Measurements from ENCODE around the gene GMPPA.

The GMPPA gene

DNA sequence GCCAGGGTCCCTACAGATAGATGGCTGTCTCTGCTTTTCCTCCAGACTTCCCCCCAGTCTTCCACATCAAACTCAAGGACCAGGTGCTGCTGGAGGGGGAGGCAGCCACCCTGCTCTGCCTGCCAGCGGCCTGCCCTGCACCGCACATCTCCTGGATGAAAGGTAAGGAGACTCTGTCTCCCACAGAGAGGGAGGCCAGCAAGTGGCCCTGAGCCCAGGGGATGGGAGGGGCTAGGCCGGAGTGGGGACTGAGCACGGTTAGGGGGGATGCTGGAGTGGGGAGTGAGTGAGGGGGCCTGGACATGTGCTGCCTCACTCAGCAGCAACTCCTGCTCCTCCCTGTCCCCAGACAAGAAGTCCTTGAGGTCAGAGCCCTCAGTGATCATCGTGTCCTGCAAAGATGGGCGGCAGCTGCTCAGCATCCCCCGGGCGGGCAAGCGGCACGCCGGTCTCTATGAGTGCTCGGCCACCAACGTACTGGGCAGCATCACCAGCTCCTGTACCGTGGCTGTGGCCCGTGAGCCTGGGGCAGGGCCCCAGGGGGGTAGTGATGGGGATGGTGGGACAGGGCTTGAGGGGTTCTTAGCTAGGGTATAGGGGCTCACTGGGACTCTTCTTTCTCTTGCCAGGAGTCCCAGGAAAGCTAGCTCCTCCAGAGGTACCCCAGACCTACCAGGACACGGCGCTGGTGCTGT lies 10.4 kb upstream of the GMPPA start:
- Histone ChIP-seq H3K9me3 (ENCODE audit: control insufficient read depth, low read length) (no peaks in the 10 kb centered on the region), H3K4me3 (ENCODE audit: extremely low read depth, insufficient read depth, low read length, poor library complexity, severe bottlenecking) (no peak overlapping the region), H3K4me1 (ENCODE audit: control insufficient read depth, insufficient read depth, low read length, poor library complexity, severe bottlenecking) (peaks cover 14% of the 10 kb centered on the region), H3K36me3 (ENCODE audit: control insufficient read depth, insufficient read depth, low read length) (no peaks in the 10 kb centered on the region), H3K27ac (ENCODE audit: low read depth, low read length, severe bottlenecking) (no peak overlapping the region)
- WGBS, 2 experiments (ENCODE audit: insufficient coverage in 2 of 2): 82 to 95% methylated on average over 2 to 13 of the region's 17 CpGs

DNA sequence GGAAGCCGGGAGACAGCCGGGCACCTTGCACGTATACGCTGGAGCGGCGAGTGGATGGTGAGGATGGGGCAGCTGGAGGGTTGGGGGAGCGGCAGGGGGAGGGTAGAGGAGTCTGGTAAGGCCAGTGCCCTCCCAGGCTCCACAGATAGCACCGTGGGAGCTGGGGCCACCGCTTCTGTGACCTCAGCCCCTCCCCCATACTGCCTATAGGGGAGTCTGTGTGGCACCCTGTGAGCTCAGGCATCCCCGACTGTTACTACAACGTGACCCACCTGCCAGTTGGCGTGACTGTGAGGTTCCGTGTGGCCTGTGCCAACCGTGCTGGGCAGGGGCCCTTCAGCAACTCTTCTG lies 9.9 kb upstream of the GMPPA start:
- Histone ChIP-seq H3K4me3 (ENCODE audit: extremely low read depth, insufficient read depth, low read length, poor library complexity, severe bottlenecking) (no peak overlapping the region), H3K9me3 (ENCODE audit: control insufficient read depth, low read length) (no peaks in the 10 kb centered on the region), H3K27ac (ENCODE audit: low read depth, low read length, severe bottlenecking) (no peak overlapping the region), H3K4me1 (ENCODE audit: control insufficient read depth, insufficient read depth, low read length, poor library complexity, severe bottlenecking) (peaks cover 14% of the 10 kb centered on the region), H3K36me3 (ENCODE audit: control insufficient read depth, insufficient read depth, low read length) (no peaks in the 10 kb centered on the region)
- WGBS, 2 experiments (ENCODE audit: insufficient coverage in 2 of 2): 94 to 95% methylated on average over 6 to 7 of the region's 14 CpGs

DNA sequence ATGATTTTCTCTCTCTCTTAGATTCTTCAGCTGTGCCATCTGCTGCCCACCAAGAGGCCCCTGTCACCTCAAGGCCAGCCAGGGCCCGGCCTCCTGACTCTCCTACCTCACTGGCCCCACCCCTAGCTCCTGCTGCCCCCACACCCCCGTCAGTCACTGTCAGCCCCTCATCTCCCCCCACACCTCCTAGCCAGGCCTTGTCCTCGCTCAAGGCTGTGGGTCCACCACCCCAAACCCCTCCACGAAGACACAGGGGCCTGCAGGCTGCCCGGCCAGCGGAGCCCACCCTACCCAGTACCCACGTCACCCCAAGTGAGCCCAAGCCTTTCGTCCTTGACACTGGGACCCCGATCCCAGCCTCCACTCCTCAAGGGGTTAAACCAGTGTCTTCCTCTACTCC lies 9.4 kb upstream of the GMPPA start:
- no peaks in the 10 kb centered on the region for H3K9me3 ChIP-seq (ENCODE audit: control insufficient read depth, low read length)
- 86 to 93% methylated on average over 7 of the region's 9 CpGs for WGBS, 2 experiments (ENCODE audit: insufficient coverage in 2 of 2)
- H3K4me3 ChIP-seq (ENCODE audit: extremely low read depth, insufficient read depth, low read length, poor library complexity, severe bottlenecking): no peak overlapping the region
- H3K4me1 ChIP-seq (ENCODE audit: control insufficient read depth, insufficient read depth, low read length, poor library complexity, severe bottlenecking): peaks cover 9% of the 10 kb centered on the region
- H3K27ac ChIP-seq (ENCODE audit: low read depth, low read length, severe bottlenecking): no peak overlapping the region
- no peaks in the 10 kb centered on the region for H3K36me3 ChIP-seq (ENCODE audit: control insufficient read depth, insufficient read depth, low read length)

DNA sequence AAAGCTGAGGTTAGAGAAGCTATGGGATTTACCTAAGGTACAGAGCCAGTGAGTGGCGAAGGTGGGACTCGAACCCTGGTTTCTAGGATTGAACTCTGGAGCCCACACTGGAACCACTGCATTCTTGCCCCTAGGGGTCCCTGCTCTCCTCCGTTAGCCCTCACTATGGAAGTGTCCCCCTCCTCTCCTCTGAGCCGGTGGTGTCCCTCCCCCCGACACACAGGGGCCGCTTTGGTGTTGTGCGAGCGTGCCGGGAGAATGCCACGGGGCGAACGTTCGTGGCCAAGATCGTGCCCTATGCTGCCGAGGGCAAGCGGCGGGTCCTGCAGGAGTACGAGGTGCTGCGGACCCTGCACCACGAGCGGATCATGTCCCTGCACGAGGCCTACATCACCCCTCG lies 8.5 kb upstream of the GMPPA start:
- Histone ChIP-seq H3K9me3 (ENCODE audit: control insufficient read depth, low read length) (no peaks in the 10 kb centered on the region), H3K36me3 (ENCODE audit: control insufficient read depth, insufficient read depth, low read length) (no peaks in the 10 kb centered on the region), H3K27ac (ENCODE audit: low read depth, low read length, severe bottlenecking) (no peak overlapping the region), H3K4me3 (ENCODE audit: extremely low read depth, insufficient read depth, low read length, poor library complexity, severe bottlenecking) (no peak overlapping the region), H3K4me1 (ENCODE audit: control insufficient read depth, insufficient read depth, low read length, poor library complexity, severe bottlenecking) (peaks cover 4% of the 10 kb centered on the region)
- WGBS, 2 experiments (ENCODE audit: insufficient coverage in 2 of 2): 92 to 94% methylated on average over 22 to 23 of the region's 23 CpGs

DNA sequence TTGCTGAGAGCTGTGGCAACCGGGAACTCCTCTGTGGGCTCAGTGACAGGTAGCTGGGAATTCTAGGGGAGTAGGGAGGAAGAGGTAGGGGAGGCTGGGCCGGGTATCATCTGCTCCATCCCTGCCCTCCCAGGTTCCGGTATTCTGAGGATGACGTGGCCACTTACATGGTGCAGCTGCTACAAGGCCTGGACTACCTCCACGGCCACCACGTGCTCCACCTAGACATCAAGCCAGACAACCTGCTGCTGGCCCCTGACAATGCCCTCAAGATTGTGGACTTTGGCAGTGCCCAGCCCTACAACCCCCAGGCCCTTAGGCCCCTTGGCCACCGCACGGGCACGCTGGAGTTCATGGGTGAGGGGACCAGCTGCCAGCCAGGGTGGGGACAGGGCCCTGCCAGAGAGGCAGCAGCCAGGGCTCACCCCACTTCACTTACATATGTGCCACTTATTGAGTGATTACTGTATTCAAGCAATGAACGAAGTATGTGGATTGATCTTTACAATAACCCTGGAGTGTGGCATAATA lies 8.0 kb upstream of the GMPPA start:
- 89 to 94% methylated on average over 6 to 9 of the region's 10 CpGs for WGBS, 2 experiments (ENCODE audit: insufficient coverage in 2 of 2)
- H3K36me3 ChIP-seq (ENCODE audit: control insufficient read depth, insufficient read depth, low read length): no peaks in the 10 kb centered on the region
- H3K9me3 ChIP-seq (ENCODE audit: control insufficient read depth, low read length): no peaks in the 10 kb centered on the region
- H3K4me3 ChIP-seq (ENCODE audit: extremely low read depth, insufficient read depth, low read length, poor library complexity, severe bottlenecking): no peak overlapping the region
- no peak overlapping the region for H3K27ac ChIP-seq (ENCODE audit: low read depth, low read length, severe bottlenecking)
- H3K4me1 ChIP-seq (ENCODE audit: control insufficient read depth, insufficient read depth, low read length, poor library complexity, severe bottlenecking): peaks cover 4% of the 10 kb centered on the region

- Histone ChIP-seq H3K9me3 (ENCODE audit: control insufficient read depth, low read length) (no peaks in the 10 kb centered on the region), H3K4me3 (ENCODE audit: extremely low read depth, insufficient read depth, low read length, poor library complexity, severe bottlenecking) (no peak overlapping the region), H3K4me1 (ENCODE audit: control insufficient read depth, insufficient read depth, low read length, poor library complexity, severe bottlenecking) (peaks cover 4% of the 10 kb centered on the region), H3K36me3 (ENCODE audit: control insufficient read depth, insufficient read depth, low read length) (no peaks in the 10 kb centered on the region), H3K27ac (ENCODE audit: low read depth, low read length, severe bottlenecking) (no peak overlapping the region)
- 89 to 94% methylated on average over 10 to 12 of the region's 14 CpGs for WGBS, 2 experiments (ENCODE audit: insufficient coverage in 2 of 2)
Observed at GRCh38 chr2:219491278-219491963, 7.3 kb upstream of the GMPPA start.

DNA sequence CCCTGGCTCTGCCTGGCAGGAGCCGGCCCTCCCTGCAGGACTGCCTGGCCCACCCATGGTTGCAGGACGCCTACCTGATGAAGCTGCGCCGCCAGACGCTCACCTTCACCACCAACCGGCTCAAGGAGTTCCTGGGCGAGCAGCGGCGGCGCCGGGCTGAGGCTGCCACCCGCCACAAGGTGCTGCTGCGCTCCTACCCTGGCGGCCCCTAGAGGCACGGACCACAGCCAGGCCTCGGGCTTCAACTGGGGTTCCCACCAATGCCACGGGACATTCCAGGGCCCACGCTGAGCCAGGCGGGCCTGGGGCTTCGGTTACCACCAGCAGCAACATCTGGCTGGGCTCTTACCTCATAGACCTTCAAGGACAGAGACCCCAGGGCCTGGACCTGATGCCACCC lies 6.1 kb upstream of the GMPPA start:
- WGBS, 2 experiments (ENCODE audit: insufficient coverage in 2 of 2): 65 to 70% methylated on average over 16 to 17 of the region's 20 CpGs
- Histone ChIP-seq H3K4me1 (ENCODE audit: control insufficient read depth, insufficient read depth, low read length, poor library complexity, severe bottlenecking) (peaks cover 12% of the 10 kb centered on the region), H3K27ac (ENCODE audit: low read depth, low read length, severe bottlenecking) (no peak overlapping the region), H3K36me3 (ENCODE audit: control insufficient read depth, insufficient read depth, low read length) (no peaks in the 10 kb centered on the region), H3K9me3 (ENCODE audit: control insufficient read depth, low read length) (no peaks in the 10 kb centered on the region), H3K4me3 (ENCODE audit: extremely low read depth, insufficient read depth, low read length, poor library complexity, severe bottlenecking) (no peak overlapping the region)

GRCh38 chr2:219493086-219493485 lies 5.6 kb upstream of the GMPPA start:
- H3K36me3 ChIP-seq (ENCODE audit: control insufficient read depth, insufficient read depth, low read length): no peaks in the 10 kb centered on the region
- no peaks in the 10 kb centered on the region for H3K9me3 ChIP-seq (ENCODE audit: control insufficient read depth, low read length)
- 94 to 96% methylated on average over 2 to 4 of the region's 5 CpGs for WGBS, 2 experiments (ENCODE audit: insufficient coverage in 2 of 2)
- peaks cover 12% of the 10 kb centered on the region for H3K4me1 ChIP-seq (ENCODE audit: control insufficient read depth, insufficient read depth, low read length, poor library complexity, severe bottlenecking)
- H3K27ac ChIP-seq (ENCODE audit: low read depth, low read length, severe bottlenecking): no peak overlapping the region
- no peak overlapping the region for H3K4me3 ChIP-seq (ENCODE audit: extremely low read depth, insufficient read depth, low read length, poor library complexity, severe bottlenecking)

- Histone ChIP-seq H3K4me1 (ENCODE audit: control insufficient read depth, insufficient read depth, low read length, poor library complexity, severe bottlenecking) (peaks cover 16% of the 10 kb centered on the region), H3K27ac (ENCODE audit: low read depth, low read length, severe bottlenecking) (no peak overlapping the region), H3K36me3 (ENCODE audit: control insufficient read depth, insufficient read depth, low read length) (no peaks in the 10 kb centered on the region), H3K9me3 (ENCODE audit: control insufficient read depth, low read length) (no peaks in the 10 kb centered on the region), H3K4me3 (ENCODE audit: extremely low read depth, insufficient read depth, low read length, poor library complexity, severe bottlenecking) (no peak overlapping the region)
- 38 to 57% methylated on average over 5 to 7 of the region's 10 CpGs for WGBS, 2 experiments (ENCODE audit: insufficient coverage in 2 of 2)
Observed at GRCh38 chr2:219494952-219495530, 3.6 kb upstream of the GMPPA start.

DNA sequence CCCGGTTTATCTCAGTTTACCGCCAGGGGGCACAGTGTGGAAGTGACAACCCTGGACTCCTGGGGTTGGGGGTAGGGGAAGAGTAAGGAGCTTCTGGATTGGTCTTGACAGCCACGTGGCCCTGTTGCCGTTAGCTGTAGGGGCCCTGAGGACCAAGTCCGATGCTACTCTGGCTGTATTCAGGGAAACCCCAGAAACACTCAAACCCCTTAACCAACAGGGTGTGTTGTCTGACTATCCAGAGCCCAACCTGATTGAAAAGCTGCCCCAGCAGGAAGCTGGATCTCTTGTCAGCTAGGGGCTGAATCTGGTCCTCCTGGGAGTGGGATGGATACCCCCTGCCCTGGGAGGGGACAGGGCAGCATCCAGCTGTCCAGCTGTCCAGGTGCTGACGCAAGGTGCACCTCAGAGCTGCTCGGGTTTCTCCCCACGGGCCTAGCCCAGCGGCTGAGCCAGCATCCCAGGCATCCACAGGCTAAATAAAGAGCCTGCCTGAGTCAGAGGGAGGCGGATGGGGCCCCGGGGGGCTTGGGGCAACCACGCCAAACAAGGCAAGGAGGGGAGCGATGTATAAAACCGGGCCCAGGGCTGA lies 3.1 kb upstream of the GMPPA start:
- H3K27ac ChIP-seq (ENCODE audit: low read depth, low read length, severe bottlenecking): no peak overlapping the region
- no peaks in the 10 kb centered on the region for H3K9me3 ChIP-seq (ENCODE audit: control insufficient read depth, low read length)
- peaks cover 21% of the 10 kb centered on the region for H3K4me1 ChIP-seq (ENCODE audit: control insufficient read depth, insufficient read depth, low read length, poor library complexity, severe bottlenecking)
- H3K36me3 ChIP-seq (ENCODE audit: control insufficient read depth, insufficient read depth, low read length): no peaks in the 10 kb centered on the region
- WGBS, 2 experiments (ENCODE audit: insufficient coverage in 2 of 2): 35 to 49% methylated on average over 9 to 12 of the region's 14 CpGs
- no peak overlapping the region for H3K4me3 ChIP-seq (ENCODE audit: extremely low read depth, insufficient read depth, low read length, poor library complexity, severe bottlenecking)
